ENCODE data around the gene SLC20A1.
A peak's percentile ranks its signal among the peaks of the same experiment; 100 is the strongest.
"Not testable (repeated sequence)": the region's sequence is repeated elsewhere in the genome, so short reads cannot be mapped to it uniquely, and the experiment has no call there.

SLC20A1 gene

DNA sequence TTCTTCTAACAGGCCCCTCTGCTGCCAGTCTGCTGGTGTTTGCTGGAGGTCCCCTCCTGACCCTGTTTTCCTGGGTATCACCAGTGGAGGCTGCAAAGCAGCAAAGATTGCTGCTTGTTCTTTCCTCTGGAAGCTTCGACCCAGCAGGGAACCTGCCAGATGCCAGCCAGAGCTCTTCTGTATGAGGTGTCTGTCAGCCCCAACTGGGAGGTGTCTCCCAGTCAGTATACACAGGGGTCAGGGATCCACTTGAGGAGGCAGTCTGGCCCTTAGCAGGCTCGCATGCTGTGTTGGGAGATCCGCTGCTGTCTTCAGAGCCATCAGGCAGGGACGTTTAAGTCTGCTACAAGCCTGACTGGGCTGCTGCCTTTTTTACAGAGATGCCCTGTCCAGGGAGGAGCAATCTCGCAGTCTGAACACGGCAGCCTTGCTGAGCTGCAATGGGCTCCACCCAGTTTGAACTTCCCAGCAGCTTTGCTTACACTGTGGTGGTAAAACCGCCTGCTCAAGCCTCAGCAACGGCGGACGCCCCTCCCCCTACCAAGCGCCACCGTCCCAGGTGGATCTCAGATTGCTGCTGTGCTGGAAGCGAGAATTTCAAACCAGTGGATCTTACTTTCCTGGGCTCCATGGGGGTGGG, 31.4 kb upstream of the SLC20A1 start:
- Histone ChIP-seq H3K9me3 (ENCODE audit: severe bottlenecking) (no peaks in the 10 kb centered on the region), H3K27me3 (ENCODE audit: insufficient read depth, low read depth, severe bottlenecking) (no peaks in the 10 kb centered on the region), H3K36me3 (no peaks in the 10 kb centered on the region), H3K27ac (peak overlapping the region; percentile 44), H3K4me3 (ENCODE audit: low read depth, low read length) (no peak overlapping the region)
- peak; percentile 53 for DNase-seq
- TF ChIP-seq, protein P1, sequence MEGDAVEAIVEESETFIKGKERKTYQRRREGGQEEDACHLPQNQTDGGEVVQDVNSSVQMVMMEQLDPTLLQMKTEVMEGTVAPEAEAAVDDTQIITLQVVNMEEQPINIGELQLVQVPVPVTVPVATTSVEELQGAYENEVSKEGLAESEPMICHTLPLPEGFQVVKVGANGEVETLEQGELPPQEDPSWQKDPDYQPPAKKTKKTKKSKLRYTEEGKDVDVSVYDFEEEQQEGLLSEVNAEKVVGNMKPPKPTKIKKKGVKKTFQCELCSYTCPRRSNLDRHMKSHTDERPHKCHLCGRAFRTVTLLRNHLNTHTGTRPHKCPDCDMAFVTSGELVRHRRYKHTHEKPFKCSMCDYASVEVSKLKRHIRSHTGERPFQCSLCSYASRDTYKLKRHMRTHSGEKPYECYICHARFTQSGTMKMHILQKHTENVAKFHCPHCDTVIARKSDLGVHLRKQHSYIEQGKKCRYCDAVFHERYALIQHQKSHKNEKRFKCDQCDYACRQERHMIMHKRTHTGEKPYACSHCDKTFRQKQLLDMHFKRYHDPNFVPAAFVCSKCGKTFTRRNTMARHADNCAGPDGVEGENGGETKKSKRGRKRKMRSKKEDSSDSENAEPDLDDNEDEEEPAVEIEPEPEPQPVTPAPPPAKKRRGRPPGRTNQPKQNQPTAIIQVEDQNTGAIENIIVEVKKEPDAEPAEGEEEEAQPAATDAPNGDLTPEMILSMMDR (IDR thresholded peaks at IDR 0.05; ENCODE audit: low read depth, low read length) = no peak

DNA sequence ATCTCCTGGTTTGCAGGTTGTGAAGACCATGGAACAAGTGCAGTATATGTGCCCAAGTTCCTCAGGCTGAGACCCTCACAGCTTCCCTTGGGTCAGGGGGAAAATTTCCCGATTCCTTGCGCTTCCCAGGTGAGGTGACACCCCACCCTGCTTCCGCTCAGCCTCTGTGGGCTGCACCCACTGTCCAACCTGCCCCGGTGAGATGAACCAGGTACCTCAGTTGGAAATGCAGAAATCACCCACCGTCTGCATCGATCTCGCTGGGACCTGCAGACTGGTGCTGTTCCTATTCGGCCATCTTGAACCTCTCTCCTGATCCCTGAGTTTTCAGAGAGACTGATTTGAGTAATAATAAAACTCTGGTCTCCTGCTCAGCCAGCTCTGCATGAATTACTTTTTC, 30.7 kb upstream of the SLC20A1 start:
- no peak for DNase-seq
- Histone ChIP-seq H3K27ac (peak overlapping the region; percentile 44), H3K4me3 (ENCODE audit: low read depth, low read length) (no peak overlapping the region), H3K9me3 (ENCODE audit: severe bottlenecking) (no peaks in the 10 kb centered on the region), H3K36me3 (no peaks in the 10 kb centered on the region), H3K27me3 (ENCODE audit: insufficient read depth, low read depth, severe bottlenecking) (no peaks in the 10 kb centered on the region)
- TF ChIP-seq, protein P1 (IDR thresholded peaks at IDR 0.05; ENCODE audit: low read depth, low read length) = no peak

DNA sequence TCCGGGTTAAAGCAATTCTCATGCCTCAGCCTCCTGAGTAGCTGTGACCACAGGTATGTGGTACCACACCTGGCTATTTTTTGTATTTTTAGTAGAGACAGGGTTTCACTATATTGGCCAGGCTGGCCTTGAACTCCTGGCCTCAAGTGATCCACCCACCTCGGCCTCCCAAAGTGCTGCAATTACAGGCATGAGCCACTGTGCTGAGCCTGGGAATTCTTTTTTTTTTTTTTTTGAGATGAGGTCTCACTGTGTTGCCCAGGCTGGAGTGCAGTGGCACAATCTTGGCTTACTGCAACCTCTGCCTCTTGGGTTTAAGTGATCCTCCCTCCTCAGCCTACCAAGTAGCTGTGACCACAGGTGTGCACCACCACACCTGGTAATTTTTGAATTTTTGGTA, 29.9 kb upstream of the SLC20A1 start:
- H3K27ac ChIP-seq; H3K36me3 ChIP-seq; H3K9me3 ChIP-seq (ENCODE audit: severe bottlenecking); DNase-seq; H3K4me3 ChIP-seq (ENCODE audit: low read depth, low read length); H3K27me3 ChIP-seq (ENCODE audit: insufficient read depth, low read depth, severe bottlenecking): not testable (repeated sequence)

DNA sequence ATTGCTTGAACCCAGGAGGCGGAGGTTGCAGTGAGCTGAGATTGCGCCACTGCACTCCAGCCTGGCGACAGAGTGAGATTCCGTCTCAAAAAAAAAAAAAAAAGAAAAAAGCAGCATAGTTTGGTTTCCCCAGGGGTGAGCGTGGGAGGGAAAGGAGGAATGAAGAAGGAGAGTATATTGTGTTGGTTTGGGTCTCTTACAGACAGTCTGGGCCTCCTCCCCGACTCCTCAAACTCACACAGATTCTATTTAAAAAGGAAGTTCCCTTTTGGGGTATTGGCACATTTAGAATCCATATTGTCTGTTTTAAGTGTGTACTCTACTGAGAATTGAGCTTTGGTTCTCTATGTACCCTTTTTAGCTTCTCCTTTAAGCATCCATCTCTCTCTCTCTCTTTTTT, 27.4 kb upstream of the SLC20A1 start:
- H3K36me3 ChIP-seq = no peaks in the 10 kb centered on the region
- H3K4me3 ChIP-seq (ENCODE audit: low read depth, low read length) = no peak overlapping the region
- H3K27me3 ChIP-seq (ENCODE audit: insufficient read depth, low read depth, severe bottlenecking) = no peaks in the 10 kb centered on the region
- TF ChIP-seq, protein P1 (IDR thresholded peaks at IDR 0.05; ENCODE audit: low read depth, low read length) = no peak
- no peaks in the 10 kb centered on the region for H3K9me3 ChIP-seq (ENCODE audit: severe bottlenecking)
- H3K27ac ChIP-seq = no peak overlapping the region
- no peak for DNase-seq

DNA sequence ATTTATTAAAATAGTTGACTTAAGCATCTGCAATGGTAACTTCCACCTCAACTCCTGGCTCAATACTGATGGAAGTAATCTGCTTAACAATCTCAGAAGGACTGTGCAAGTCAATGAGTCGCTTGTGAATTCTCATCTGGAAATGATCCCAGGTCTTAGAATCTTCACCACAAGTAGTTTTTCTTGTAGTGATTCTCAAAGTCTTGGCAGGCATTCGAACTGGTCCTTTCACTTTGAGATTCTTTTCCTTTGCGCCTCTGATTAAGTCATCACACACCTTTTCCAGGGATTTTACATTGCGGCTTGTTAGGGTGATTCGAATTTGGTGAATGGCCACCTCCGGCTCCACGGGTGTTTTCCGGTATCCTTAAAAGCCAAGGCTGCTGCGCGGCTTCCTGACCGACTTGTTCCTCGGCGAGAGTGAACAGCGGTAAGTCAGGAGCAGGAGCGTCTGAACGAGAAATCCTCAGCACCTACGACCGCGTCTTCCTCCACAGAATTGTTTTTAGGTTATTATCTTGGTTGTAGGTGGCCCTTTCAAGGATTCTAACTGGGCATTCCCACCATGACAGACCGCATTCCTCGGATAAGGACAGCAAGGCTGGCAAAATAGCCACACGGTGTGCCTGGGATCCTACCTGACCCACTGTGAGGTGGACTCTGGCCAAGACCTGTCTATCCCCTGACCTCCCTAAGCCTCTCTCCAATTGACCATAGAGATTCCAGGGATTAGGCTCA, 23.8 kb upstream of the SLC20A1 start:
- H3K27ac ChIP-seq = no peak overlapping the region

DNA sequence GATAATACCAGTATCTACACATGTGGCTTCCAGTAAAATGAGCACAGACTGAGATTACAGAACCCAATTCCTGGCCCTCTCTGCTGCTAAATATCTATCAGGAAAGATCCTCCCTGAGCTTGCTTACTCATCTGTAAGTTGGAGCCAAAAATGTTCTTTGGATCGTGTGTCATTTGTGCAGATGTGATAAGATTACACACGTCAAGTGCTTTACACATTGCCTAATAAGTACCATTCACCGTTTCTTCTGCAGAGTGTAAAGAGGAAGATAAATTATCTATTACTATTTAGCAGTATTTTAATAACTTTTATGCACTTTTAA, 23.2 kb upstream of the SLC20A1 start:
- H3K36me3 ChIP-seq = no peaks in the 10 kb centered on the region
- no peaks in the 10 kb centered on the region for H3K9me3 ChIP-seq (ENCODE audit: severe bottlenecking)
- H3K27me3 ChIP-seq (ENCODE audit: insufficient read depth, low read depth, severe bottlenecking) = no peaks in the 10 kb centered on the region
- TF ChIP-seq, protein P1 (IDR thresholded peaks at IDR 0.05; ENCODE audit: low read depth, low read length) = no peak
- no peak for DNase-seq
- H3K27ac ChIP-seq = no peak overlapping the region
- no peak overlapping the region for H3K4me3 ChIP-seq (ENCODE audit: low read depth, low read length)

More for the DNA sequence above, 23.8 kb upstream of the SLC20A1 start:
- Histone ChIP-seq H3K27me3 (ENCODE audit: insufficient read depth, low read depth, severe bottlenecking) (no peaks in the 10 kb centered on the region), H3K36me3 (no peaks in the 10 kb centered on the region), H3K9me3 (ENCODE audit: severe bottlenecking) (no peaks in the 10 kb centered on the region), H3K4me3 (ENCODE audit: low read depth, low read length) (no peak overlapping the region)
- DNase-seq = no peak
- TF ChIP-seq, protein P1 (IDR thresholded peaks at IDR 0.05; ENCODE audit: low read depth, low read length) = no peak

All from WERI-Rb-1 (cell line).